ENCODE results near the gene FYCO1.
A peak's percentile ranks its signal among the peaks of the same experiment; 100 is the strongest.

Gene FYCO1

GRCh38 chr3:45885979-45886705 lies 109.5 kb downstream of the FYCO1 start, which contains the start of gene CCR9:
CCR9 (plus strand) TSS chr3:45886543; CDS start chr3:45894934, 8,391 bp downstream.
- no peak for DNase-seq (ENCODE audit: low read depth)

- no peak for DNase-seq (ENCODE audit: low read depth)
Observed at GRCh38 chr3:45884368-45885201, 111.0 kb downstream of the FYCO1 start.

- DNase-seq (ENCODE audit: low read depth) = peak; percentile 16
Observed at GRCh38 chr3:45881078-45882022, 114.3 kb downstream of the FYCO1 start.

GRCh38 chr3:45880725-45881077 lies 114.9 kb downstream of the FYCO1 start:
- no peak for DNase-seq (ENCODE audit: low read depth)

GRCh38 chr3:45878124-45878523 lies 117.5 kb downstream of the FYCO1 start:
- DNase-seq (ENCODE audit: low read depth) = no peak

GRCh38 chr3:45874677-45875346 lies 120.8 kb downstream of the FYCO1 start:
- DNase-seq (ENCODE audit: low read depth) = no peak

GRCh38 chr3:45873638-45874037 lies 122.0 kb downstream of the FYCO1 start:
- no peak for DNase-seq (ENCODE audit: low read depth)

GRCh38 chr3:45873036-45873435 lies 122.6 kb downstream of the FYCO1 start:
- no peak for DNase-seq (ENCODE audit: low read depth)

GRCh38 chr3:45872569-45872968 lies 123.1 kb downstream of the FYCO1 start:
- DNase-seq (ENCODE audit: low read depth) = no peak

- no peak for DNase-seq (ENCODE audit: low read depth)
Observed at GRCh38 chr3:45871780-45872179, 123.8 kb downstream of the FYCO1 start.

GRCh38 chr3:45870099-45870498 lies 125.5 kb downstream of the FYCO1 start:
- peak; percentile 44 for DNase-seq (ENCODE audit: low read depth)

GRCh38 chr3:45869638-45870037 lies 126.0 kb downstream of the FYCO1 start:
- no peak for DNase-seq (ENCODE audit: low read depth)

GRCh38 chr3:45868650-45869049 lies 127.0 kb downstream of the FYCO1 start:
- no peak for DNase-seq (ENCODE audit: low read depth)

GRCh38 chr3:45868213-45868612 lies 127.4 kb downstream of the FYCO1 start:
- no peak for DNase-seq (ENCODE audit: low read depth)

All from stimulated activated CD8-positive, alpha-beta memory T cell treated with anti-CD3 and anti-CD28 coated beads, Interleukin-12 subunit alpha, Interleukin-12 subunit beta, amount 100 ng/mL, for 1 hour (primary cell).